Glomerular visceral epithelial cell (primary cell): ENCODE data around the gene CAMK2D.

ENCODE experiments used
- DNase-seq: peaks from one replicate; pipeline ENCODE4 v3.0.0-alpha.2; 2016; ENCODE audit errors: extremely low spot score

CAMK2D gene

GRCh38 chr4:113565702-113566012 lies 195.9 kb downstream of the CAMK2D start:
- no peak for DNase-seq

DNA sequence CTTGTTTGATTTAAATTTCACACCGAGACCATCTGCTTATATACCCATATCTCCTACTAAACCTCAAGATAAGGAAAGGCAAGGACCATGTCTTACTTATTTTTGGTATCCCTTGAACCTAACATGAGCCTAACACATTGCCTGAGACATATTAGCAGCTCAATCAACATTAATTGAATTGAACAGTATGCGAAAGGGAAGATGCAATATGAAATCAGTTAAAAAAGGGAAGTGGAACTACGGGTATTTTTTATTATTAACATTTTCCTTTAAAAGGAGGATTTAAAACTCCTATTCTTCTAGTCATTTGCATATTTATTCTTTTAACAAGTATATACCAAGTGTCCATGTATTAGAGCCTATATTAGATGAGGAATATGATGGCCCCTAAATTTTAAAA lies 197.0 kb downstream of the CAMK2D start:
- no peak for DNase-seq

DNA sequence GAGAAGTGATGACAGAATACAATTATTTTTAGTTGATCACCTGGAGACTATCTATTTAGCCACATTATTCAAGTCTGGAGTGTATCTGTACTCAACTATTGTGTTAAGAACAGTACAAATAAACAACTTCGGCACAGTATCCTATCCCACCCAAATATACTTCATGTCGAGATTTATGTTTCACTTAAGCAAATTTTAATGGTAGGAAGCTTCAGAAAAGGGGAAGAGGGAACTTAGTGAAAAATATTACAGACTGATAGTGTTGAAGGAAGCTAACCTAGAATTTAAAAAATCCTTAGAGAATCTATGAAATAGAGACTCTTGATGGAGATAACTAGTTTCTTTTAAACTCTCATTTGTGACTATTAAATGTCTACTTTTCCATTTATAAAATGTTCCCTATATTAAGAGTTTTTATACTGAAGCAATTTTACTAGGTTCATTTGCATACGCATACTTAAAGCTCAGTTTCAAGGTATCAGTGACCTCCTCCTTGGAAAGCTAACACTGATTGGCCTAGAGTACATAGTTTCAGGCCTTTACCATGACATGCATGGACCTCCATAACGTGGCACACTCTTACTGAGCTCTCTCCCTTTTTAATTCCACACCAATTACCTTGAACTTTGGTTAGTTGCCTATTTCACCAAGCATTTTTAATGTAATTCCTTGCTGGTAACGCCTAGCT lies 197.7 kb downstream of the CAMK2D start:
- DNase-seq: no peak

- no peak for DNase-seq
Measured at GRCh38 chr4:113561758-113562157, 199.8 kb downstream of the CAMK2D start.

- DNase-seq: no peak
Measured at GRCh38 chr4:113561092-113561491, 200.4 kb downstream of the CAMK2D start.

GRCh38 chr4:113560579-113560978 lies 201.0 kb downstream of the CAMK2D start:
- DNase-seq: no peak

DNA sequence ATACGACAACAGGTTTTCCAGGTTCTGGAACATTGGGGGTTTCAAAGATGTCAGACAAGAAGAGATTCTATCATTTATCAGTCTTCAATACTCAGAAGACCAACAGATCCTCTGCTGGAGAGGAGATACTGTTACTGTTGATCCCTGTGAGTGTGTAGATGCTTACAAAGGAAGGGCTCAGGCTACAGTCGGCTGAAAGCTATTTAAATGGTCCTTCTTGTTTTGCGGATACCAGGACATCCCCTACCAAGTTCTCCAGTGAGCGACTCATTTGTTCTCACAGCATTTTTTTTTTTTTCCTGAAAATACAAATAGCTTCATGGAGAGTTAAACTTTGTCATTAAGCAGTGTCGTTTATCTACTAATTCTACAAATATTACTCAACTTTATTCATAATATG lies 201.6 kb downstream of the CAMK2D start:
- DNase-seq: no peak

DNA sequence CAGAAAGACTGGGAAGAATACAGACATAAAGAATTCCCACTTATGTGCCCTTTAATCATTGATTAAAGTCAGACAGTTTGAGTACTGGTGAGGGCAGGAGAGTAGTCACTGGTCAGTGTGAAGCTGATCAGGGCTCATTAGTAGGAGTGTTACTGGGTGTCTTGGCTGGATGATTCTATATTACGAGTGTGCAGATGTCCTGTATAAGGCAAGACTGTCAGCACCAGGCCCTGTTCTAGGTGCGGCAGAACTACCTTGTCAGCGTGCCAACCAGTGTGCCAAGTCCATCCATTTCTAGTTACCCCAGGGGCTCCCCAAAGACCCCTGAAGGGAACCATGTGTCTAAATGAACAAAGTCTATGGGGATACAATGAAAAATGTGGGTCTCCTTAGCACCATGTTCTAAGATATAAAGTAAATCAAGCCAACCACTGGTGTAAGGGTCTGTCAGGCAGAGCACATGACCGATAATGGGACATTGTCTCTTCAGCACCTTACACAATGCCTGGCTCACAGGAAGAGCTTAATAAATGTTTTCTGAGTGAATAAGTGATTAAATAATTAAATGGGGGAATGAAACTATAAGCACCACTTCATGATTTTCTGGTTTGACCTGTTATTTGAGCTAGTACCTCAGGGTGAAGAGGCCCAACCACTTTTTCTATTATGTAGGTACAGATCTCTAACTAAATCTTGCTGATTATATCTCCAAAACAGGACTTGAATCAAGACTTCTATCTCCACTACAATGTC lies 205.0 kb downstream of the CAMK2D start:
- no peak for DNase-seq

GRCh38 chr4:113555868-113556267 lies 205.7 kb downstream of the CAMK2D start:
- no peak for DNase-seq

- no peak for DNase-seq
Measured at GRCh38 chr4:113553082-113553481, 208.5 kb downstream of the CAMK2D start.

- DNase-seq: no peak
Measured at GRCh38 chr4:113550510-113550909, 211.0 kb downstream of the CAMK2D start.

- DNase-seq: no peak
Measured at GRCh38 chr4:113548303-113548702, 213.2 kb downstream of the CAMK2D start.

DNA sequence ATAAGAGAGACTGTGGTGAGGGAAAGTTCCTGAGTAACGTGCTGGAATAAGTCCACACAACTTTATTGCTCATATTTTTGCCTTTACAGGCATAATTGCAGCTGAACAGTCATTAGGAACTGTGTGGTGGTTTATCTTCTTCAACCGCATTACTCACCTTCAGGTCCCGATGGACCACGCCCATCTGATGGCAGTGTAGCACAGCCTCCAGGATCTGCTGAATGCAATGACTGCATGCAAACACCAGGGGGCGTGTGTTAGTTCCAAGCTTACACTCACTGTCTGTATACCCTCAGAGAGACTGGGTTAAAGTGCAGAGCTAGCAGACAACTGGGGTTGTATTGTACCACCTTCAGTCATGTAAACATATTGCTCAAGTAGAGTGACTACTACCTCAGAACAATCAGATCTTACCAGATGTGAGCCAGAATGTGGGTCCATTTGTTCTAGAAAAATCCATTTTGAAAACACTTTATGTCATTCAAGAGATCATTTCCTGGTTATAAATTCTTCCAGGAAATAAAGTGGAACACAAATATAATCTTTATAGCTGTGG lies 214.0 kb downstream of the CAMK2D start:
- DNase-seq: peak; percentile 96

DNA sequence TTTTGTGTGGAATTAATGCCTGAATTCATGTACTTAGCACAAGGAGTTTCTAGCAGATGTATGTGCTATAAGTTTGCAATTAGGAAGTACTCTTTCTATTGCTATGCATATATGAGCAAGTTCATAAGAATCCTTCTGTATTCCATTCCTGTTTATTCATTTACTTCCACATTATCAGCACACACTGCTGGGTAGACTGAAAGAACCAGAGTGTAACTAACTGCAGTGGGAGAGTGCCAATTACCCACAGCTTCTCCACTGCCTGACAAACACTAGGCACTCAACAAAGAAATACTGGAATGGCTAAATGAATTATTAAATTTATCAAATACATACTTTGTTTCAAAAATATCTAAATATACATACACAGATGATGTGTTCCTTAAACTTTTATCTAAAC lies 219.6 kb downstream of the CAMK2D start:
- DNase-seq: no peak

DNA sequence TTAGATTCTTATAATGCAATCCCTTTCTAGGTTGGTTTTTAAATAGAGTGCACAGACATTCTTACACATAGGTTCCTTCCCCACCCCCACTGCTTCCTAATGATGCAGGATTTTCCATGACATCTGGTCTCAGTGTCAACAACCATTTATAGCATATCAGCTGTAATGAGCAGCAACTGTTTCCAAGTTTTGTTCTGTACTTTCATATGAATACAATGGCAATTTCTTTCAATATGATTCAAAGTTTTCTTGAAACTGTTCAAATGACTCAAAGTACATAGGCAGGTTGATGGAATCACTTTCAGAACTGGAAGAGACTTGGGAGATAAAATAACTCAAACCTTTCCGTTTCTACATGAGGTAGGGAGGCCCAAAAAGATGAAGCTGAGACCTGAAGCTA lies 220.7 kb downstream of the CAMK2D start:
- DNase-seq: no peak

- peak; percentile 18 for DNase-seq
Measured at GRCh38 chr4:113539408-113539807, 222.1 kb downstream of the CAMK2D start.

- no peak for DNase-seq
Measured at GRCh38 chr4:113537628-113538027, 223.9 kb downstream of the CAMK2D start.

DNA sequence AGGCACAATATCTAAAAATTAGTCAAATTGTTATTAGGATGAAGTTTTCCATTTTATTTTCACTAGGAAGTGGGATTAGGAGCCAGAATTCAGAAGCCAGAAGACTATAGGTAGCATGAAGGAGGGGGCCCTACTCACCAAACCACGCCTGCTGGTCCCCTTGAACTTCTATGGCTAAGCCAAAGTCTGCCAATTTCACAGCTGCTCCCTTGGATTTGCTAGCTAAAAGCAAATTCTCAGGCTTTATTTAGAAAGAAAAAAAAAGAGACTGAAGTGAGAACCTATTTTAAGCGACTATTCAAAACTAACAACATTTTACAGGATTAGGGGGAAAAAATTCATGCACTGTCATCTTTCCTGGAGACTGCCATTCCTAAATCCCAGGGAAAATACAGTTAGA lies 224.3 kb downstream of the CAMK2D start:
- no peak for DNase-seq

GRCh38 chr4:113534711-113535110 lies 226.8 kb downstream of the CAMK2D start:
- no peak for DNase-seq

DNA sequence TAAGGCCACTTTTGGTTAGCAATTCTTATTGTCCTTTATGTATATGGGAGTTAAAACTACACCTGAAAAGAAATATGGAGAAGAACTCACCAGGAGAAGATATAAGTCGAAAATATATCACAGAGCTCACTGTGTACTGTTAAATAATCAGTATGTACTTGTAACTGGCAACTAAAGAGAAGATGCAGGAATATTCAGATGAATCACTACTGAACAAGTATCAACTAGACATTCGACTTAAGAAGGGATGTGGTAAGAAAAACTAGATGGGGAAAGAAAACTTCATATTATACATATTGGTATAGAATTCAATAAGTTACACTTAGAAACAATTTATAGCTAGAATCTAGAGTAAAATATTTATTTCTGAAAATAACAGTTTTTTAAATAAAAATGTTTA lies 230.0 kb downstream of the CAMK2D start:
- no peak for DNase-seq

DNA sequence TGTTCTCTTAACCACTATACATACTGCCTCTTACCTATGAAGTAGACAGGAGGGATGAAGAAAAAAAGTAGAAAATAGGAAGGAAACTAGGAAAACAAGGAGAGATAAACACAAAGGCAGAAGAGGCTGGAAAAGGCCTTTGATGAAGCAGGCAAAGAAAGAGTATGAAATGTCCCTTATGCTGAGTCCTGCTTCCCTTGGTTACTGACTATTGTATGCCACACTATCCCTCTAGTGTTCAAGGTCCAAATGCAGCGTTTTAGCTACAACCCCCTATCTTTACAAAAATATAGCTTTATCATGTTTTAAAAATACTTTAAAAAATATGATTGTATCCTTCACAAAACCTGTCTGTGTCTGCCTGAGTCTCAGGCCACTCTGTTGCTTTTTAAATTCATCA lies 233.1 kb downstream of the CAMK2D start:
- no peak for DNase-seq

DNA sequence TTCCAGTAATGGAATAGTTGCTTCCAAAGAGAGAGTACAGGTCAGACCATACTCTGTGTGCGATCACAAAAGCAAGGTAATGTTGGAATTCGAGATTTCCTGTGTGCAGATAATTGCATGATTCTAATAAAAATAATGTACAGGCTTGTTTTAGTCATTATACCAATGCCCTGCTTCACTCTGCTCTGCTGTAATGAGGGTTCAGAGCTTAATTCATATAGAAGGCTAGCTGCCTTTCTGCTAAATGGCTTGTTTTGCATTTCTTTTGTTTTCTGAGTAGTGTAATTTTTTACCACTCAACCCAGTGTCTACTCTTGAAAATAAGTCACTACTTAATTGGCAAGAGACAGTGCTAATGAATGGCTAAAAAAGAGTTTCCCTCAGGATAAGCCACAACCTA lies 236.0 kb downstream of the CAMK2D start:
- DNase-seq: no peak

GRCh38 chr4:113524505-113525186 lies 236.9 kb downstream of the CAMK2D start:
- DNase-seq: no peak
